Ovary (tissue), 9 donors: ENCODE data around the gene TTC28. TPM values are rescaled to one million over a fixed set of nuclear protein-coding genes. Genes with fewer than 3 reads are reported as not detected.

Source experiments
- DNase-seq, 5 donors: peaks; one replicate each; pipeline ENCODE4 v3.0.0-alpha.2; 2019 to 2020
- H3K27ac ChIP-seq, 2 donors: fragments of 200-600 bp; one replicate each; pipeline versions ENCODE4 v1.5.1 to v1.8.0; 2019 to 2022
- H3K27me3 ChIP-seq: fragments of 200-600 bp; one replicate; pipeline ENCODE4 v1.8.0; 2022
- H3K36me3 ChIP-seq: fragments of 200-600 bp; sonication (generic); one replicate; pipeline ENCODE4 v1.5.1; 2019
- H3K4me1 ChIP-seq: one replicate; pipeline ENCODE4 v1.8.1; 2013; ENCODE audit warnings: mild to moderate bottlenecking, moderate library complexity; ENCODE audit not compliant: insufficient read depth
- H3K4me3 ChIP-seq: fragments of 200-600 bp; sonication (generic); one replicate; pipeline ENCODE4 v1.5.1; 2017
- H3K9me3 ChIP-seq, 2 donors: fragments of 200-600 bp in 1 of 2; sonication (generic) in 1 of 2; one replicate each; pipeline versions ENCODE4 v1.5.1 to v1.8.1; 2013 to 2019; ENCODE audit warnings: mild to moderate bottlenecking in 1 of 2, moderate library complexity in 1 of 2
- CTCF ChIP-seq, 3 donors: fragments of 450-650 bp in 2 of 3; fragments of 200-600 bp in 1 of 3; IDR thresholded peaks; one replicate each; pipeline versions ENCODE4 v1.5.1 to v1.8.0; 2016 to 2022; ENCODE audit warnings: antibody characterized with exemption in 3 of 3, mild to moderate bottlenecking in 1 of 3
- EP300 ChIP-seq: sonication (generic); formaldehyde crosslinking; IDR thresholded peaks from one replicate; pipeline ENCODE4 v1.6.1; 2017; ENCODE audit warnings: antibody characterized with exemption
- POLR2A ChIP-seq: fragments of 450-650 bp; IDR thresholded peaks from one replicate; pipeline ENCODE4 v1.6.1; 2017; ENCODE audit warnings: antibody characterized with exemption, mild to moderate bottlenecking, moderate library complexity
- WGBS, 3 donors: extraction: QIAGEN DNeasy Blood & Tissue Kit in 1 of 3; methylation state at CpG; one replicate each; pipeline versions ENCODE4 v1.1.5 to v1.1.7; 2013 to 2017; 5-methylcytosine and 5-hydroxymethylcytosine counted together
- intact Hi-C, 4 donors: fragments of 100-400 bp; cut with DNase I; formaldehyde crosslinking; loops; one replicate each; pipeline versions ENCODE4 v1.11.0 to v1.15.1; 2022 to 2023
- polyA plus RNA-seq, 2 donors: library from polyadenylated mRNA; stranded (reverse); fragments of 200-250 nt in 1 of 2; fragments of 350-450 nt in 1 of 2; fragmentation: Illumina TruSeq in 1 of 2; extraction: RNeasy Lipid Tissue Mini Kit (QIAGEN cat#74804) in 1 of 2; gene quantifications; one replicate each; pipeline ENCODE4 v1.2.3, GENCODE V29; 2013 to 2014
- total RNA-seq, 7 donors: library from RNA; depleted of rRNA in 2 of 7; stranded (reverse); fragments of >200 nt in 2 of 7; fragmentation: NEBNext Ultra II Directional in 3 of 7; extraction: Animal tissue kit (Norgen Biotek cat#: 25700) in 3 of 7; gene quantifications; one replicate each; pipeline versions ENCODE4 v1.1.0 to v1.2.4, GENCODE V29; 2016 to 2023
- donor health status: DM: no; HTN: no; CAD: no; lungs with moderate emphysema.
- donor health status: DM: no; HTN: no; CAD: no.
- donor health status: Bipolar disorder and iron deficiency.
- donor health status: DM: yes; HTN: yes; CAD: no.
- donor health status: DM: no; HTN: no; CAD: no.
- donor health status: DM: yes; HTN: yes; CAD: no.

Gene TTC28
- total and polyA plus RNA-seq, 9 donors = 16.7 to 127 (median 72.9) TPM

GRCh38 chr22:28435140-28435768 lies 244.4 kb downstream of the TTC28 start:
- intact Hi-C loops = no loop called here
- no peaks in the 10 kb centered on the region for H3K27me3 ChIP-seq
- peaks cover 20% of the 10 kb centered on the region for H3K4me1 ChIP-seq
- H3K27ac ChIP-seq = no peak overlapping the region
- 83 to 100% (median 98%) methylated on average over 2 of the region's 2 CpGs for WGBS, 3 donors
- H3K36me3 ChIP-seq = no peaks in the 10 kb centered on the region
- H3K4me3 ChIP-seq = no peak overlapping the region
- TF ChIP-seq EP300 = no peak
- TF ChIP-seq POLR2A = no peak
- TF ChIP-seq CTCF (IDR thresholded peaks at IDR 0.05) = no peak
- no peaks in the 10 kb centered on the region for H3K9me3 ChIP-seq
- no peak for DNase-seq

GRCh38 chr22:28430466-28431025 lies 249.1 kb downstream of the TTC28 start:
- H3K27me3 ChIP-seq = no peaks in the 10 kb centered on the region
- H3K4me3 ChIP-seq = no peak overlapping the region
- intact Hi-C loops = no loop called here
- 48 to 61% (median 49%) methylated on average over 2 of the region's 2 CpGs for WGBS, 3 donors
- TF ChIP-seq POLR2A (no peak), EP300 (no peak), CTCF (IDR thresholded peaks at IDR 0.05) (no peak)
- no peaks in the 10 kb centered on the region for H3K9me3 ChIP-seq
- H3K36me3 ChIP-seq = no peaks in the 10 kb centered on the region
- DNase-seq = no peak
- peaks cover 13% of the 10 kb centered on the region for H3K4me1 ChIP-seq
- H3K27ac ChIP-seq = no peak overlapping the region

GRCh38 chr22:28429711-28430110 lies 249.9 kb downstream of the TTC28 start:
- Histone ChIP-seq H3K4me1 (peaks cover 13% of the 10 kb centered on the region), H3K27ac (no peak overlapping the region), H3K27me3 (no peaks in the 10 kb centered on the region), H3K9me3 (no peaks in the 10 kb centered on the region), H3K36me3 (no peaks in the 10 kb centered on the region), H3K4me3 (no peak overlapping the region)
- DNase-seq = no peak
- intact Hi-C loops = no loop called here
- TF ChIP-seq CTCF (IDR thresholded peaks at IDR 0.05) = no peak
- no peak for TF ChIP-seq POLR2A
- no peak for TF ChIP-seq EP300

- 81 to 90% (median 84%) methylated on average over 1 of the region's 1 CpG for WGBS, 3 donors
- Histone ChIP-seq H3K4me3 (no peak overlapping the region), H3K4me1 (peaks cover 12% of the 10 kb centered on the region), H3K36me3 (no peaks in the 10 kb centered on the region), H3K9me3 (no peaks in the 10 kb centered on the region), H3K27me3 (no peaks in the 10 kb centered on the region), H3K27ac (no peak overlapping the region)
- TF ChIP-seq EP300 = no peak
- TF ChIP-seq POLR2A = no peak
- no peak for TF ChIP-seq CTCF (IDR thresholded peaks at IDR 0.05)
- DNase-seq = no peak
- intact Hi-C loops = no loop called here
Measured at GRCh38 chr22:28428271-28428670, 251.4 kb downstream of the TTC28 start.
